OCI-LY1 (cell line): ENCODE results near the gene UVSSA.

Experiments used
- CTCF ChIP-seq: fragments of 200-600 bp; sonication (generic), shearing (Covaris generic); IDR thresholded peaks from 2 replicates; pipeline ENCODE4 v1.5.1; 2017; ENCODE audit warnings: mild to moderate bottlenecking, antibody characterized with exemption, low read length, moderate library complexity, mixed read lengths
- EZH2 ChIP-seq: fragments of 200-600 bp; sonication (generic), shearing (Covaris generic); IDR thresholded peaks from 2 replicates; pipeline ENCODE4 v1.8.0; 2017; ENCODE audit warnings: borderline replicate concordance, mixed run types, mild to moderate bottlenecking, antibody characterized with exemption, low read length, moderate library complexity, mixed read lengths

GRCh38 chr4:1299301-1299860, 47.6 kb upstream of the UVSSA start:
- TF ChIP-seq EZH2 = no peak
- no peak for TF ChIP-seq CTCF
